ENCODE data around the gene WDR88.
"Not testable (repeated sequence)": the region's sequence is repeated elsewhere in the genome, so short reads cannot be mapped to it uniquely, and the experiment has no call there.

Gene WDR88

DNA sequence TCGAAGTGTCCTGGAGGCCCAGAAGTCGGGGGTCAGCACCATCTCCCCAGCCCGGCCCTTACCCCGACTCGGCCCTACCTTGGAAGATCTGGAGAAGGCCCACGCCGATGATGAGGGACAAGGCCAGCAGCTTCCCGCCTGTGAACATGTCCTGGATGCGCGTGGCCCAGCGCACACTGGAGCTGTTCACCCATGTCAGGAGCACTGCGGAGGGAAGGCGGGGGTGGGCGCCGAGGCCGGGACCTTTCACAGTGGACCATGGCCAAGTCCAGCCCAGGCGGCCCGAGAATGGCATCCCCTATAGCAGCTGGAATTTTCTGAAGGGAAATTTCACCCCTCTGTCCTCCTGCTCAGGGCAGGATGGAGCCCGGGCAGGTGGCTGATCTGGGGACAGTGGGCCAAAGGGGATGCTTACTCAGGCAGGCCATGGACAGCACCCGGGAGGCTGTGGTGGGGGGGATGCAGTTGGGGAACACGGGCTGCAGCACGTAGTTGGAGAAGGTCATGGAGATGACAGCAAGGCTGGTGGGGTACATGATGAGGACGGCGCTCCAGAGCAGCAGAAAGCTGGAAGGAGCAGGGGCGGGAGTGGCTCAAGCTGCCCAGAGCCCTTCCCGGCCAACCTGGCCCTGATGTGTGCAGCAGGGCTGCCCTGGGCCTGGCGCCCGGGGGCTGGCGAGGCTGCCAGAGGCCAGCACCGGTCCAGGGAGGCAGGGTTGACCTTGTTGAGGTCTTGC lies 80.7 kb downstream of the WDR88 start:
- no peak for DNase-seq (ENCODE audit: low spot score)

DNA sequence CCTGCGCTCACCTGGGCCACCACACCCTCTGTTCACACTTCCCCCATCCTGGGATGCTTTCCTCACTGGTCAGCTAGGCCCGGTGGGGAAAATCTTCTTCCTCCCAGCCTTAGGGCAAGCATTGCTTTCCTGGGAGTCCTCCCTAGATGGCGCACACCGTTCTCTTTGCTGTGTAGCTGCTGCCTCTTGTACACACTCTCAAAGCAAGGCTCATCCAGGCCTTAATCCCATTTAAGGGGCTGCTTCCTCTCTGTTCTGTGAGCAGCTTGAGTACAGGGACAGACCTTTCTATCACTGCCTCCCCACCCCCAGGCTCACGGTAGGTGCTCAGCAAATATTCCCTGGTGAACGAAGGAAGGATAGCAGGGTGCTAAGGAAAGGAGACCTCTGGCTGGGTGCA lies 82.7 kb downstream of the WDR88 start:
- DNase-seq (ENCODE audit: low spot score), result peak; percentile 58

DNA sequence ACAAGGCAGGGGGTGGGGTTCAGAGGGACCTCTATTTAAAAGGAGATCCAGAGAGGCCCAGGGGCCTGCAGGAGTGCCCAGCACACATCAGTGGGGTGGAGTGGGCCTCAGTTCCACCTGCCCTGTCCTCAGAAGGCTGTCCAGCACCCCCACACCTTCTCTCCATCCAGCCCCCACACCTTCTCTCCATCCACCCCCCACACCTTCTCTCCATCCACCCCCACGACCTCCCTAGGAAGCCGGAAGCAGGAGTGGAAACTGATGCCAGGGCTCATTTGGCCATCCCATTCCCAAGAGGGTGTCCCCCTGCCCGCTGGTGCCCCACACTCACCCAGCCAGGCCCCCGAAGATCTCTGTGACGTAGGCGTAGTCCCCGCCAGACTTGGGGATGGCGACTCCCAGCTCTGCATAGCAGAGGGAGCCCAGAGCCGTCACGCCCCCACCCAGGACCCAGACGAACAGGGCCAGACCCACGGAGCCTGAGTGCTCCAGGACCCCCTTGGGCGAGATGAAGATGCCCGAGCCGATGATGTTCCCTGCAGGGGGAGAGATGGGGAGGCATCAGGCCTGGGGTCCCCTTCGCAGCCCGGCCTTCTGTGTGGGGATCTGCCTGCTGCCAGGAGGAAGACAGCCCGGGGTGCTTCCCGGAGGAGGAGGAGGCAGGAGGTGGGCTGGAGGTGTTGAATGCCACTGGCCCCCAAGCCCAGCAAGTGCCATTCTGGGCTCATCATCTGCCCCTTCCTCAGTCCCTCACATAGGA lies 83.7 kb downstream of the WDR88 start:
- no peak for DNase-seq (ENCODE audit: low spot score)

DNA sequence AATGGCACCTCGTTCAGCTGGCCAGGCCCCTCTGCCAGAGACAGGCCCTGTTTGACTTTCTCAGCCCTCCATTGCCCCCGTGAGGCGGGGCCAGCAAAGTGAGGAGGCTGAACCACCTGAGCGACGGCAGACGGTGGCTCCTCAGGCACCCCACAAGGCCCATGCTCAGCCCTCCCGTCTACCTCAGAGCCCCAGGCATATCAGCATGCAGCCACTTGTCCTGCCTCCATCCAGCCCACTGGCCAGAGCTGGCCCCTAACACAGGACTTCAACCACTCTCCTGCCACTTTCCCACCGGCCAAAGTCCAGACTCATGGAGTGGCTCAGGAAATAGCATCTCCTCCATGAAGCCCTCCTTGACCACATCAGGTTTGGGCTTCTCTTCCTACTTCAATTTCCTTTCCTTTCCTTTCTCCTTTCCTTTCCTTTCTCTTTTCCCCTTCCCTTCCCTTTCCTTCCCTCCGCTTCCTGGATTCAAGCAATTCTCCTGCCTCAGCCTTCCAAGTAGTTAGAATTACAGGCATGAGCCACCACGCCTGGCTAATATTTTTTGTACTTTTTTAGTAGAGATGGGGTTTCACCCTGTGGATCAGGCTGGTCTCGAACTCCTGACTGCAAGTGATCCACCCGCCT lies 84.4 kb downstream of the WDR88 start:
- DNase-seq (ENCODE audit: low spot score), result no peak

DNA sequence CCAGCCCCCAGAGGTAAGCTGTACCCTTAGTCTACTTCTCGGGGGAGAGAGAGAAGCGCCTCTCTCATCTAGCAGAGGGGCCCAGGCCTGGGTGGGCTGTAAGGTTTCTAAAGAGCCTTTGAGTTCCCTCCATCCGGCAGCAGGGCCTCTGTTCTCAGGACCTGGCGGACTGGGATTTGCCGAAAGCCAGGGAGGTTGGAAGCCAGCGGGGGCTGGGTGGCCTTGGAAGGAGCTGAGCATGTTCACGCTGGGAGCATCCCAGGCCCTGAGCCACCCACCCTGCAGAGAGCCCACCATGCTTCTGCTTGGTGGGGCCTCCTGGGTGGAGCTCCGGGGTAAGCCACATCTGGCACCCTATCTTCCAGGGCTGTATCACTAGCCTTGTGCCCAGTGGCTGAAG lies 86.0 kb downstream of the WDR88 start:
- DNase-seq (ENCODE audit: low spot score), result no peak

DNA sequence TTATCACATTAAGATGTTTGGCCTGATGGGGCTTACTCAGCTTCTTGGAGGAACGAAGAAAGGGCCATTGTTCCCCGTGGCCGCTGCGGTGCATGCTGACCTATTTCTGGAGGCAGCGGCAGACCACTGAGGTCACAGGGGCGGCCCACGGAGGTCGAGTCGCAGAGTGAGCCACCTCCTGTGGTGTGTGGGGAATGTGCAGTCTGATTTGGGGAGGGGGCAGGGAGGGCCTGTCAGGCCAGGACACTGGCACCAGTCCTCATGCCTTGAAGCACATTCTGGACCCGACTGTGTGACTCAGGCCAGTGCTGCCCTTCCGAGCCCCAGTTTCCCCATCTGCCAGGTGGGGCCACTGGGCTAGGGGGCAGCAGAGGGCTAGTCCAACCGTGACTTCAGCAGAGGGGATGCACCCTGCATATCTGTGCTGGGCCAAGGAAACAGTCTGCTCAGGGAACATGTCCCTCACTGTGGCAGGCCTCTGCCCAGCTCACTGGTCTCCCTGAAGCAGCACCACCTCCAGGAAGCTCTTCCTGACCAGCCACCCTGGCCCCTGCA lies 87.4 kb downstream of the WDR88 start:
- DNase-seq (ENCODE audit: low spot score), result no peak

DNA sequence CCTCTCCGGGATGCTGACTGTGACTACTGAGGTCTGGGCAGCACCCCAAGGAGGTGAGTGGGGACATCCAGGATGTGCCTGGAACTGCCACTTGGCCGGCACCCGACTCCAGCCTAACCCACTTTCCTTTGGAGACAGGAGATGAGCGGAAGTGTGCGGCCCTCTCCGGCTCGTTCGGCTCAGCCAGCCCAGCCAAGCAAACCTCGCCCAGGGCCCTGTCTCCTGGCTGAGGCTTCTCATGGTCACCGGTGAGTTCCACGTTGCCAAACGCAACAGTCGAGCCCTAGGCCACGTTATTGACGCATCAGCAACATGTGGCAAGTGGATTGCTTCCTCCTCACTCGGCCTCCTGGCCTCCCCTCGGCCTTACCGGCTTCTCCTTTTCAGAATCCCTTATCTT lies 88.2 kb downstream of the WDR88 start:
- no peak for DNase-seq (ENCODE audit: low spot score)

DNA sequence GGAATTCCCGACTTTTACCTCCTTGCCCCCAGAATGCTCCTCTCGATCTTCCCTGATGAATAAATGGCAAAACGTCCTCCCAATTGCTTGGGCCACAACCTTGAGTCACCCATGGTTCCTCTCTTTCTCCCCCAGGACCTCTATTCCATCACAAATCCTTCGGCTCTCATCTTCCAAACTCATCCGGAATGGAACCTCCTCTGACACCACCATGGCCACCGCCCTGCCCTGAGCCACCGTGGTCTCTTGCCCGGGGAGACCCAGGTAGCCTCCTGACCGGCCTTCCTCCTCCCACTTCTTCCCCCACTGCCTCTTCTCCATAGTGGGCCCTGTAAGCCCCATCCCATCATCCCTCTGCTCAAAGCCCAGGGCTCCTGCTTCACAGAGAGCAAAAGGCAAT lies 88.8 kb downstream of the WDR88 start:
- no peak for DNase-seq (ENCODE audit: low spot score)

DNA sequence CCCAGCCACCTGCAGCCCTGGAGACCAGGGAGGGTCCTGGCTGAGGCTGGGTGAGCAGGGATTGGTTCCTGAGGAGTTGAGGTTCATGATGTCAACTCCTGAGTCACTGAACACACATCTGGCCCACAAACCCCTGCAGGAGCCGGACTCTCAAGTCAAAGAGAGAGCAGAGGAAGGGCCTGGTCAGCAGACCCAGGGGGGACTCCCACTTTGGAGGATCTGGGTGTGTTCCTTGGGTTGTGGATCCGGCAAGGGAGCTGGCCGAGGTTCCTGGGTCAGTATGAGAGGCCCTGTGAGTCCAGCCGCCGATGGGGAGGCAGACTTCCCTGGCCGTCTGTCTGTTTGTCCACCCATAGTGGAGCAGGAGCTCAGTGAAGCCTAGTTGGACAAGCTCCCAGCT lies 89.7 kb downstream of the WDR88 start:
- DNase-seq (ENCODE audit: low spot score), result no peak

DNA sequence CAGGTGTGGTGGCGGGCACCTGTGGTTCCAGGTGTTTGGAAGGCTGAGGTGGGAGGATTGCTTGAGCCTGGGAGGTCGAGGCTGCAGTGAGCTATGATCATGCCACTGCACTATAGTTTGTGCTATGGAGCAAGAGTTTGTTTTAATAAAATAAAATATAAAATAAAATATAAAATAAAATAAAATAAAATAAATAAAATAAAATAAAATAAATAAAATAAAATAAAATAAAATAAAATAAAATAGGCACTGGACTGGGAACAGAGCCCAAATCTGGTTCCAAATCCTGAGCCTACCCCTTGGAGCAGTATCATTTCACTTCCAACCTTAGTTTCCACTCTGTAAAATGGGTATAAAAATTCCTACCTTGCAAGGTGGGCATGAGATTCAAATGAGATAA lies 90.3 kb downstream of the WDR88 start:
- not testable (repeated sequence) for DNase-seq (ENCODE audit: low spot score)

DNA sequence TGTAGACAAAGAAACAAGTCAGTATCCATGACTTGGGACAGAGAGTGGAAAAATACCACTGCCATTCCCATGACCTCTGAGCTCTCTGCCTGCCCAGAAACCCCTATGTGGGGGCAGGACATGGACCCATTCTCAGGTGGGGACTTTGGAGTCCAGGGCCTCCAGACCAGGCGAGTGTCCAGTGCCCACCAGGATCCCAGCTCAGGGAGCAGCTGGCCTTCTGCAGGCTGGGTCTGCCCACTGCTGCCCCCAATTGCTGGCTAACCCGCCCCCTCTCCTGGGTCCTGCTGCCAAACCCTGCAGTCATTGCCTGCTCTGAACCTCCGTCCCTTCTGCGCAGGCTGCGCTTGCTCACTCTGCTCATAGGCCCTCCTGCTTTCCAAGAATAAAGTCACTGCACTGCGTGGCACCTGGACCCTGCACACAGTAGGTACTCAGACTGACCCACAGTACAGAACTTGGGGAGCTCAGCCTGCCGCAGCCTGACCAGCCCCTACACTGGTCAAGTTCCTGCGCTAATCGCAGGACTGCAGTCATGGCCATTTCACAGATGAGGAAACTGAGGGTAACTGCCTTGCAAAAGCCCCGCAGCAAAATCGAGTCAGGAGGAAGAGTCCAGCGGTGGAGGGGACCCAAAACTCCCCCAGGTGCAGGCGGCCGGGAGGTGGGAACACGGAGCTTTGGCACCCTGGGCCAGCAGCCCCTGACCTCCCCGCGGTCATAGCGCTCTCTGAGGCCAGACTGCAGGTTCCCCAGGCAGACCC lies 93.0 kb downstream of the WDR88 start:
- DNase-seq (ENCODE audit: low spot score), result no peak
